ENCODE data around the gene C2CD4D. TPM values are rescaled to one million over a fixed set of nuclear protein-coding genes. Genes with fewer than 3 reads are reported as not detected.

C2CD4D gene
- total RNA-seq, 1 experiment from 2014 or later: not detected

GRCh38 chr1:151819976-151820623 is 19.5 kb downstream of the C2CD4D start:
- CTCF ChIA-PET: no interaction called here
- intact Hi-C loops (cut with micrococcal nuclease; ENCODE audit: unreplicated experiment): no loop called here
- no peak for TF ChIP-seq EZH2 (IDR thresholded peaks at IDR 0.05; ENCODE audit: borderline replicate concordance, low read depth, low read length, poor library complexity, severe bottlenecking)
- TF ChIP-seq, protein P1, sequence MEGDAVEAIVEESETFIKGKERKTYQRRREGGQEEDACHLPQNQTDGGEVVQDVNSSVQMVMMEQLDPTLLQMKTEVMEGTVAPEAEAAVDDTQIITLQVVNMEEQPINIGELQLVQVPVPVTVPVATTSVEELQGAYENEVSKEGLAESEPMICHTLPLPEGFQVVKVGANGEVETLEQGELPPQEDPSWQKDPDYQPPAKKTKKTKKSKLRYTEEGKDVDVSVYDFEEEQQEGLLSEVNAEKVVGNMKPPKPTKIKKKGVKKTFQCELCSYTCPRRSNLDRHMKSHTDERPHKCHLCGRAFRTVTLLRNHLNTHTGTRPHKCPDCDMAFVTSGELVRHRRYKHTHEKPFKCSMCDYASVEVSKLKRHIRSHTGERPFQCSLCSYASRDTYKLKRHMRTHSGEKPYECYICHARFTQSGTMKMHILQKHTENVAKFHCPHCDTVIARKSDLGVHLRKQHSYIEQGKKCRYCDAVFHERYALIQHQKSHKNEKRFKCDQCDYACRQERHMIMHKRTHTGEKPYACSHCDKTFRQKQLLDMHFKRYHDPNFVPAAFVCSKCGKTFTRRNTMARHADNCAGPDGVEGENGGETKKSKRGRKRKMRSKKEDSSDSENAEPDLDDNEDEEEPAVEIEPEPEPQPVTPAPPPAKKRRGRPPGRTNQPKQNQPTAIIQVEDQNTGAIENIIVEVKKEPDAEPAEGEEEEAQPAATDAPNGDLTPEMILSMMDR (conservative IDR thresholded peaks at IDR 0.05; ENCODE audit: low read depth, low read length): no peak
- Histone ChIP-seq H3K36me3 (ENCODE audit: insufficient read depth, low read length, poor library complexity, severe bottlenecking) (no peaks in the 10 kb centered on the region), H3K4me3 (ENCODE audit: low read depth, low read length, poor library complexity, severe bottlenecking) (no peak overlapping the region), H3K27me3 (replicated peaks; ENCODE audit: insufficient read depth, low read depth, low read length, poor library complexity) (peaks cover 4% of the 10 kb centered on the region), H3K9me3 (ENCODE audit: low read depth, low read length, poor library complexity, severe bottlenecking) (no peaks in the 10 kb centered on the region), H3K27ac (ENCODE audit: low read depth, low read length, poor library complexity, severe bottlenecking) (no peak overlapping the region), H3K4me1 (ENCODE audit: insufficient read depth, low read length, poor library complexity, severe bottlenecking) (no peaks in the 10 kb centered on the region)
- DNase-seq (ENCODE audit: low spot score): no peak
- POLR2A ChIA-PET (ENCODE audit: low non-redundant PET): no interaction called here
- no TSS peak for BruUV-seq (replicated peaks)

DNA sequence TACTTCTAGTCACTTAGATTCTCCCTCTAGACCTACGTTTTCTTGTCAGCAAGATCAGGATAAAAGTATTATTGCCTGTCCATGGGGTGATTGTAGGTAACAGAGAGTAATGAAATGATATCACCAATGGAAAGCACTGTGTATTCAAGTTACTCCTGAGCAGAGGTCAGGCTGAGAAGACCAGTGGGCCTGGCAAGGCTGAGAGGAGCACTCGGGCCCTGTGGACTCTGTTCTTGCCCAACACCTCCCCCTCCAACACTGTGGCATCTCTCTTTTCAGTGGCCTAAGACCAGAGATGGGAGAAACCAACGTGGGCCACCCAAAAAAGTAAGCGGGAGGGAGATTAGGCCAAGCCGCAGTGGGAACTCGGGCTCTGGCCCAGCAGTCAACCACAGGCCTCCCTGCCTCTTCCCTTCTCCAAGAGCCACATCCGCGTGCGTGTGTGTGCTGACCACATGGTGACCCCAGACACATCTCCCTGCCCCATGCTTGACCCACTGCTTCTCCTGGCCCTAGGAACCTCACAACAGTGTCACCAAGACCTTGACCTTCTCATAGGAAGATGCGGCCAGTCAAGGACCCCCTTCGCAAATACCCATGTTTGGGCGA is 20.3 kb downstream of the C2CD4D start:
- DNase-seq (ENCODE audit: low spot score): no peak
- no peak for TF ChIP-seq EZH2 (IDR thresholded peaks at IDR 0.05; ENCODE audit: borderline replicate concordance, low read depth, low read length, poor library complexity, severe bottlenecking)
- TF ChIP-seq, protein P1 (conservative IDR thresholded peaks at IDR 0.05; ENCODE audit: low read depth, low read length): no peak
- no peak overlapping the region for H3K4me3 ChIP-seq (ENCODE audit: low read depth, low read length, poor library complexity, severe bottlenecking)
- H3K27ac ChIP-seq (ENCODE audit: low read depth, low read length, poor library complexity, severe bottlenecking): no peak overlapping the region
- ChIA-PET CTCF (no interaction called here), POLR2A (ENCODE audit: low non-redundant PET) (no interaction called here)
- no peaks in the 10 kb centered on the region for H3K36me3 ChIP-seq (ENCODE audit: insufficient read depth, low read length, poor library complexity, severe bottlenecking)
- intact Hi-C loops (cut with micrococcal nuclease; ENCODE audit: unreplicated experiment): no loop called here
- BruUV-seq (replicated peaks): no TSS peak
- H3K4me1 ChIP-seq (ENCODE audit: insufficient read depth, low read length, poor library complexity, severe bottlenecking): no peaks in the 10 kb centered on the region
- peaks cover 4% of the 10 kb centered on the region for H3K27me3 ChIP-seq (replicated peaks; ENCODE audit: insufficient read depth, low read depth, low read length, poor library complexity)
- no peaks in the 10 kb centered on the region for H3K9me3 ChIP-seq (ENCODE audit: low read depth, low read length, poor library complexity, severe bottlenecking)

GRCh38 chr1:151817353-151817730 is 22.3 kb downstream of the C2CD4D start:
- intact Hi-C loops (cut with micrococcal nuclease; ENCODE audit: unreplicated experiment): no loop called here
- H3K4me1 ChIP-seq (ENCODE audit: insufficient read depth, low read length, poor library complexity, severe bottlenecking): no peaks in the 10 kb centered on the region
- H3K4me3 ChIP-seq (ENCODE audit: low read depth, low read length, poor library complexity, severe bottlenecking): no peak overlapping the region
- DNase-seq (ENCODE audit: low spot score): no peak
- no peak for TF ChIP-seq EZH2 (IDR thresholded peaks at IDR 0.05; ENCODE audit: borderline replicate concordance, low read depth, low read length, poor library complexity, severe bottlenecking)
- TF ChIP-seq, protein P1 (conservative IDR thresholded peaks at IDR 0.05; ENCODE audit: low read depth, low read length): no peak
- H3K27me3 ChIP-seq (replicated peaks; ENCODE audit: insufficient read depth, low read depth, low read length, poor library complexity): peaks cover 4% of the 10 kb centered on the region
- H3K27ac ChIP-seq (ENCODE audit: low read depth, low read length, poor library complexity, severe bottlenecking): no peak overlapping the region
- H3K36me3 ChIP-seq (ENCODE audit: insufficient read depth, low read length, poor library complexity, severe bottlenecking): no peaks in the 10 kb centered on the region
- ChIA-PET POLR2A (ENCODE audit: low non-redundant PET) (no interaction called here), CTCF (no interaction called here)
- no TSS peak for BruUV-seq (replicated peaks)
- H3K9me3 ChIP-seq (ENCODE audit: low read depth, low read length, poor library complexity, severe bottlenecking): no peaks in the 10 kb centered on the region
